NK-92 (cell line): ENCODE measurements around the gene SETD1B.
"Not testable (repeated sequence)": the region's sequence is repeated elsewhere in the genome, so short reads cannot be mapped to it uniquely, and the experiment has no call there.

Experiments
- DNase-seq: peaks from one replicate; lab custom pipeline; 2025; ENCODE audit not compliant: unreplicated experiment; lab: John Stamatoyannopoulos, UW

Gene SETD1B

GRCh38 chr12:121779422-121779895, 24.4 kb upstream of the SETD1B start:
- no peak for DNase-seq

GRCh38 chr12:121780429-121780828, 23.4 kb upstream of the SETD1B start:
- no peak for DNase-seq

GRCh38 chr12:121781484-121781997, 22.3 kb upstream of the SETD1B start:
- DNase-seq, result no peak

GRCh38 chr12:121781998-121782979, 21.5 kb upstream of the SETD1B start:
- no peak for DNase-seq

GRCh38 chr12:121783766-121784165, 20.0 kb upstream of the SETD1B start:
- DNase-seq, result no peak

- DNase-seq, result no peak
Observed at GRCh38 chr12:121784460-121784859, 19.3 kb upstream of the SETD1B start.

- no peak for DNase-seq
Observed at GRCh38 chr12:121786440-121786825, 17.4 kb upstream of the SETD1B start.

GRCh38 chr12:121787063-121788025, 16.5 kb upstream of the SETD1B start:
- DNase-seq, result no peak

GRCh38 chr12:121788176-121788818, 15.5 kb upstream of the SETD1B start:
- DNase-seq, result no peak

GRCh38 chr12:121789233-121789781, 14.5 kb upstream of the SETD1B start:
- DNase-seq, result no peak

- peak; percentile 70 for DNase-seq
Observed at GRCh38 chr12:121789800-121790728, 13.7 kb upstream of the SETD1B start.

- not testable (repeated sequence) for DNase-seq
Observed at GRCh38 chr12:121790785-121791184, 13.0 kb upstream of the SETD1B start.

GRCh38 chr12:121791671-121792551, 11.9 kb upstream of the SETD1B start:
- no peak for DNase-seq

GRCh38 chr12:121792607-121793439, 11.0 kb upstream of the SETD1B start:
- DNase-seq, result no peak

GRCh38 chr12:121793440-121793837, 10.4 kb upstream of the SETD1B start, which contains the start of gene RHOF:
Gene RHOF, minus strand, starts transcription at chr12:121793688. Its CDS starts 55 bp downstream, at chr12:121793633.
- no peak for DNase-seq

- DNase-seq, result peak; percentile 39
Observed at GRCh38 chr12:121793838-121794533, 9.8 kb upstream of the SETD1B start.
